ENCODE measurements around the gene RAMAC.
"Not testable (repeated sequence)": the region's sequence is repeated elsewhere in the genome, so short reads cannot be mapped to it uniquely, and the experiment has no call there.

RAMAC gene

DNA sequence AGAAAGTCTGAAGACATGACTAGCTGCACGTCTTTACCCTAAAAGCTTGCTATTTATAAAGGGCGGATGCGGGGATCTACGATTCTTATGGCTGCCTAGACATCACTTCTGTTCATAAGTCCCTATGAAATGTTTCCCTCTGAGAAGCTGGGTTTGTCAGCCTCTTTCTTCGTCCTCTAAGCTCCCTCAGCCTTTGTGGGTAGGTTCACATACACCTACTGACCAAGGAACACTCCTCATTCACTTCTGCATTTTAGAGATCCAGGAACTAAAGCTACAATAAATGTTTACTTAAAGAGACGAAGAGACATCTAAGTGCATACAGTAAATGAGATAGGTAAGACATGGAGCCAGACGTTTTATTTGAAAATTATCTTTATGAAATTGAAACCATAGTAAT lies 16.7 kb upstream of the RAMAC start:
- DNase-seq = no peak

- no peak for DNase-seq
Measured at GRCh38 chr15:82970078-82970686, 15.8 kb upstream of the RAMAC start.

GRCh38 chr15:82970696-82971095 lies 15.3 kb upstream of the RAMAC start:
- DNase-seq = no peak

GRCh38 chr15:82971218-82971984 lies 14.6 kb upstream of the RAMAC start:
- no peak for DNase-seq

DNA sequence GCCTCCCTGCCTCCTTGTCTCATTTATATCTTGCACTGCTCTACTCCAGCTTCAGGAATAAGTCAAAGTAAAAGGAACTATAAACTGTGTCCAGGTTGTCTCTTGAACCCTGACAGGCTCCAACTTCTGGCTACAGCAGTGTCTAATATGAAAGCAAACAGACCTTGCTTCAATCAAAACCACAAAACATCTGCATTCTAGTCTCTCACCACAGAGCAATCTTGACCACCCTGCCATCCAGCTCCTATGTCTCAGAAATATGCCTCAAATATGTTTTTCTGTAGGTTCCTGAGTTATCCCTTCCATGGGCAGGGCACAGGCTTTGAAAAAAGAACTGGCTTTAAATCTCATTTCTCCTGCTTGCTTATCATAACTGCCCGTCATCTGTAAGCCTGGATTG lies 13.0 kb upstream of the RAMAC start:
- no peak for DNase-seq

DNA sequence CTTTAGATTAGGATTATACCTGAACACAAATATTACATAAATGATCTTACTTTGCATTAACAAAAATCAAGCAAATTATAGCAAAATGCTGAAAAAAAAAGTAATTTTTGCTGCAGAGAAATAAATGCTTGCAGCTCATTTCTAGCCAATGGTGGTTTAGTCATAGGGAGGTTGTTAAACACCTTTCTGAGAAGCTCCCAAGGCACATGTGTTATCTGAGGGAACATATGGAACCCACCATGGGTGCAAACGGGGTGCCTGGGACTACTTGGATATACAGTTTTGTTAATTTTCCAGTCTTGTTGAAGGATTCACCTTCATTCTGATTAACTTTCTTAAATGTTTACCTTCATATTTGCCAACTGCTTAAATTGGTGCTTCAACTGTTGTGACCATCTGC lies 8.9 kb upstream of the RAMAC start:
- no peak for DNase-seq

GRCh38 chr15:82978438-82978837 lies 7.6 kb upstream of the RAMAC start:
- DNase-seq = no peak

GRCh38 chr15:82979726-82980125 lies 6.3 kb upstream of the RAMAC start:
- DNase-seq = no peak

- DNase-seq = no peak
Measured at GRCh38 chr15:82980981-82981380, 5.0 kb upstream of the RAMAC start.

DNA sequence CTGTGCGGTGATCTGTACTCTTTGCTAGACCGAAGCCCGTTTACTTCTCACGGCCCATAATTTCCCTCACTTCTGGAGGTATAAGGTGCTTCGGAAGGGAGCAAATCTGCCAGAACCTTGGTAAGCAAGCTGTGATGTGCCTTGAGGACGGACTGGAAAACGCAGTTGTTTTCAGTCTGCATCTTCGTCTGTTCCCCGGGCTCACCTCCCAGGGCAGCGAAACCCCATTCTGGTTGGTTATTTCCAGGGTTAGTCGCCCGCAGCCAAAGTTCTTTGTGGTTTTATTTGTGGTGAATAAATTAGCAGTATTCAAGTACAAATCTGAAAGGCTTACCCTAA lies 401 bp downstream of the RAMAC start:
- no peak for DNase-seq

DNA sequence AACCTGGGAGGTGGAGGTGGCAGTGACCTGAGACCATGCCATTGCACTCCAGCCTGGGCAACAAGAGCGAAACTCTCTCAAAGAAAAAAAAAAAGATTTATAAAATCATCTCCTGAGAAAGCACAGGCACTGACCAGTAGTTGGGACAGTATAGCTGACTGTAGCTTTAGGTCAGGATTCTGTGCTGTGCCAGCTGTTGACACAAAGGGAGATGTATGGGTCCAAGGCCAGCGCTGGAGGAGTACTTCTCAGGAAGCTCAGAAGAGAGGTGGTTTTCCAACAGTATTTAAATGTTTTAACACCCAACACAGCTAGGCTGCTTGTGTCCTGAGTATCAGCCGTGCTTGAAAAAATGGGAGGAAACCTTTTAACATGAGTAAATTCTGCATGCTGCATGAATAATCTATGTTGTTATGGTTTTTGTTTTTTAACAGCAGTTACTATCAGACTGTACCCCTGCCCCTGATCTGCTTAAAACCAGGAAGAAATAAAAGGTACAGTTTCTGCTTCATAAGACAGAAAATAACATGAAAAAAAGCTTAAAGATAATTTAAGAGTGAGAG lies 6.5 kb downstream of the RAMAC start:
- DNase-seq = no peak

DNA sequence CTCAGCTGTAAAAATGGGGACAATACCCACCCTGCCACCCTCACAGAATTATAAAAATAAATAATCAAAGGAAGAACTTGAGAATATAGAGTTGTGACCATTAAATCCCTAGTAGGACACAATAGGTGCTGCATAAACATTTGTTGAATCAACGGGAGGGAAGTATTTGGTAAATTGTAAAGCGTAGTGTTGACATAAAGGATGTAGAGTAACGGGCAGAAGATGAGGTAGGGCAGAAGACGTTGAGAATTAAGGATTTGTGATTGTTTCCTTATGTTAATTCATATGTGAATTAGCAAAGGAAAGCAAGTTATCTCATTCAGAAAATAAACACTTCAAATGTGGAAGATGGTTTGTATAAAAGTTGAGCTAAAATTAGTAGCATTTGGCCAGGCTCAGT lies 7.1 kb downstream of the RAMAC start:
- DNase-seq = no peak

GRCh38 chr15:82995076-82995475 lies 9.1 kb downstream of the RAMAC start:
- no peak for DNase-seq

GRCh38 chr15:82995938-82996337 lies 9.9 kb downstream of the RAMAC start:
- no peak for DNase-seq

DNA sequence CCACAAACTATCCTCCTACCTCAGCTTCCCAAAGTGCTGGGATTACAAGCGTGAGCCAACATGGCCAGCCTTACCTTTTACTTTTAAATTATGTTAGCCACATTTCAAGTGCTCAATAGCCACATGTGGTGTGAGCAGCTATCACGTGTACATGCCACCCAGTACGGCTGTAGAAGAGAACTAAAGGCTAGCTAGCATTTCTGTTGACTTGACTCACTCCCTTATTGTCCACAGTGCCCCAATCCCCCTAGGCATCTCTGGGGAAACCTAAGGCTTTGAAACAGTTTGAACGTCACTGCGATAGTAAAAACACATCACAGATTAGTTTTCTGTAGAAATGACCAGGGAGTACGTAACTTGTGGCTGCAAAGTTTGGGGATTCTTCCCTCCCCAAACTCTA lies 13.4 kb downstream of the RAMAC start:
- DNase-seq = no peak

GRCh38 chr15:82999905-83000671 lies 14.1 kb downstream of the RAMAC start:
- DNase-seq = peak; percentile 60

DNA sequence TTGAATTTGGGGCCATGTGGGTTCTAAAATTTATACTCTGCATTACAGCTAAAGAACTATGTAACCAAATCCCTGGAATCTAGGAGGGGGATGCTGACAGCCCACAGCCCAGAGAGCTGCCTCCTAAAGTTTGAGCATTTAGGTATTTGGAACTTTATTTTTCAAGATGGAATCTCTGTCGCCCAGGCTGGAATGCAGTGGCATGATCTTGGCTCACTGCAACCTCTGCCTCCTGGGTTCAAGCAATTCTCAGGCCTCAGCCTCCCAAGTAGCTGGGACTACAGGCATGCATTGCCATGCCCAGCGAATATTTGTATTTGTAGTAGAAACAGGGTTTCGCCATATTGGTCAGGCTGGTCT lies 14.6 kb downstream of the RAMAC start:
- DNase-seq = not testable (repeated sequence)

DNA sequence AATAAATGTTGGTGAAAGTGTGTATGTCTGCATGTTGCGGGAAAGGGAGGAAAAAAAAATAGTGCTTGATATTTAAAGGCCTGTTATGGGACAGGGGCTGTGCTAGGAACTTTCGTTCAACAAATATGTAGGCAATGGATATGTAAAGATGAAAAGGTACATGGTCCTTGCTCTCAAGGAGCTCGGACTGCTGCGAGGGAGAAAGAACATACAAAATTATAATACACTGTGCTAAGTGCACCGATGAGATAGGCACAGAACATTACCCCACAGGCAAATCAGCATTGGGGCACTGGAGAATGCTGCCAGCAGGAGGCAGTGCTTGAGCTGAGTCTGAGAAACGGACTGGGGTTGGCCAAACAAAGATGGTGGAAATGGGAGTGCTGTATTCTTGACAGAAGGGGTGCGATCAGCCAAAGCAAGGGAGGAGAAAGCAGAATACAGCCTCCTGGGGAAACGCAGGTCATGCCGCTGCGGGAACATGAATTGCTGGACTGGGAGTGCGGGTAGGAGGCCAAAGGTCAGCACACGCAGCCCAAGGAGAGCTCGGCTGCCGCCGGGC lies 24.8 kb downstream of the RAMAC start:
- peak; percentile 84 for DNase-seq

- peak; percentile 96 for DNase-seq
Measured at GRCh38 chr15:83011271-83012075, 25.5 kb downstream of the RAMAC start, which contains the start of gene C15orf40. Gene C15orf40, minus strand, starts transcription at chr15:83011639. Its CDS starts 32 bp downstream, at chr15:83011607.

GRCh38 chr15:83012076-83012426 lies 26.0 kb downstream of the RAMAC start:
- DNase-seq = no peak

DNA sequence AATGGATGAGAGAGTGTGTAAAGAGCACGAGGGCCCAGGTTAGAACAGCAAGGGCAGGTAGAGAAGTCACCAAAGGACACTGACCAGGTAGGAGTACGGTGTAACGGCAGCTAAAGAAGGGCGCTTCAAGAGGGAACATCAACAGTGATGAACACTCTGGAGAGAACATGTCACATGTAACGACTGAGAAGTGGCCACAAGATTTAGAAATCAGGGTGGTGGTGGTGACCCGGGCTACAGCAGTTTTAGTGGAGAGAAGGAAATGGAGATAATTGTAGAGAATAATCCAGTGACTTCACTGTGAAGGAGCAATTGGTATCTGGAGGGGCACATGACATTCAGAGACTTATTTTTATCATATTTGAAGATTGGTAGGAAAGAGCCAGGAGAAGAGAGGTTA lies 26.6 kb downstream of the RAMAC start:
- DNase-seq = no peak

DNA sequence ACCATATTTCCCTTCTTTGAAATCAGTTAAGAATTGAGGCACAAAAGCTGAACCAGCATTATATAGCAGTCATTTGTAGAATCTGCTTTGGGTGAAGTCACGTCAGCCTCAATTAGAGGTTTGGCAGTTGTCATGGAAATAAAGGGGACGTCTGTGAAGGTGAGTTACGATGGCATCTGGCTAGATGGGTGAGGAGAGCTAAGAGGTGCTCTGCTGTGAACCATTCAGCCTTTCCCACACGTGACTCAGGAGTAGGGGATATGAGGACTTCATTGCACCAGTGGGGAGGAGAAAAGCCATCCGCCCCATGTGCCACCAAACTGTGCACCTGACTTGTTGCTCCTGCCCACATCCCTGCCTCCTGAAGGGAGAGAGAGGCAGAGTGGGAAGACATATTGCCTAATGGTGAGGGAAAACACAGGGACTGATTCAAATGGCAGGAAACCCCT lies 28.2 kb downstream of the RAMAC start:
- DNase-seq = no peak

DNA sequence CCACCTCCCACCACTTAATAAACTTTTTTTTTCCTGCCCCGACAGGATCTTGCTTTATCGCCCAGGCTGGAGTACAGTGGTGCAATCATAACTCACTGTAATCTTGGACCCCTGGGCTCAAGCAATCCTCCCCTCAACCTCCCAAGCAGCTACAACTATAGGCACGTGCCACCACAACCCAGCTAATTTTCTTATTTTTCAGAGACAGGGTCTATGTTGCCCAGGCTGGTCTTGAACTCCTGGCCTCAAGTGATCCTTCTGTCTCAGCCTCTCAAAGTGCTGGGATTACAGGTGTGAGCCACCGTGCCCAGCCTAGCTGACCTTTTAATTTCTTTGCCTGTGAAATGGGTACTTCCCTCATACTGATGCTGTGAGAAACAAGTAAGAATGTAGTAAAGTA lies 29.4 kb downstream of the RAMAC start:
- no peak for DNase-seq

Measured in retina (tissue), 1 donor.